IPS-11a (cell line): Measurements from ENCODE around the gene VPS45.

ENCODE experiments used
- H3K4me3 ChIP-seq: one replicate; pipeline ENCODE4 v1.5.1; 2013; ENCODE audit warnings: low read depth, low read length, control low read depth

VPS45 gene

GRCh38 chr1:150072959-150073358 lies 5.4 kb downstream of the VPS45 start:
- H3K4me3 ChIP-seq, result no peak overlapping the region

GRCh38 chr1:150073516-150073915 lies 5.9 kb downstream of the VPS45 start:
- H3K4me3 ChIP-seq, result no peak overlapping the region

- H3K4me3 ChIP-seq, result no peak overlapping the region
These were observed 8.5 kb downstream of the VPS45 start for GRCh38 chr1:150076066-150076465.

- H3K4me3 ChIP-seq, result no peak overlapping the region
These were observed 9.4 kb downstream of the VPS45 start for GRCh38 chr1:150076985-150077384.

- H3K4me3 ChIP-seq, result no peak overlapping the region
These were observed 13.2 kb downstream of the VPS45 start for GRCh38 chr1:150080784-150081183.

- H3K4me3 ChIP-seq, result no peak overlapping the region
These were observed 14.9 kb downstream of the VPS45 start for GRCh38 chr1:150082494-150082893.

GRCh38 chr1:150083907-150084306 lies 16.3 kb downstream of the VPS45 start:
- H3K4me3 ChIP-seq, result no peak overlapping the region

GRCh38 chr1:150085406-150085805 lies 17.8 kb downstream of the VPS45 start:
- H3K4me3 ChIP-seq, result no peak overlapping the region

GRCh38 chr1:150087415-150087814 lies 19.8 kb downstream of the VPS45 start:
- no peak overlapping the region for H3K4me3 ChIP-seq

GRCh38 chr1:150089846-150090520 lies 22.4 kb downstream of the VPS45 start:
- no peak overlapping the region for H3K4me3 ChIP-seq

GRCh38 chr1:150092180-150092791 lies 24.7 kb downstream of the VPS45 start:
- H3K4me3 ChIP-seq, result no peak overlapping the region

GRCh38 chr1:150093805-150094204 lies 26.2 kb downstream of the VPS45 start:
- no peak overlapping the region for H3K4me3 ChIP-seq

- H3K4me3 ChIP-seq, result no peak overlapping the region
These were observed 27.2 kb downstream of the VPS45 start for GRCh38 chr1:150094734-150095265.

- no peak overlapping the region for H3K4me3 ChIP-seq
These were observed 35.4 kb downstream of the VPS45 start for GRCh38 chr1:150102986-150103385.

- H3K4me3 ChIP-seq, result no peak overlapping the region
These were observed 38.8 kb downstream of the VPS45 start for GRCh38 chr1:150106341-150106740.

GRCh38 chr1:150109586-150109985 lies 42.0 kb downstream of the VPS45 start:
- no peak overlapping the region for H3K4me3 ChIP-seq

- no peak overlapping the region for H3K4me3 ChIP-seq
These were observed 42.5 kb downstream of the VPS45 start for GRCh38 chr1:150110116-150110515.

- H3K4me3 ChIP-seq, result no peak overlapping the region
These were observed 44.1 kb downstream of the VPS45 start for GRCh38 chr1:150111670-150112069.

GRCh38 chr1:150115121-150115520 lies 47.5 kb downstream of the VPS45 start:
- no peak overlapping the region for H3K4me3 ChIP-seq

- no peak overlapping the region for H3K4me3 ChIP-seq
These were observed 51.1 kb downstream of the VPS45 start for GRCh38 chr1:150118716-150119115.

GRCh38 chr1:150121236-150121862 lies 53.8 kb downstream of the VPS45 start:
- H3K4me3 ChIP-seq, result no peak overlapping the region

GRCh38 chr1:150126811-150127210 lies 59.2 kb downstream of the VPS45 start:
- no peak overlapping the region for H3K4me3 ChIP-seq
